Suprapubic skin (tissue), 3 donors: ENCODE results near the gene LRRTM4.

Source experiments
- CTCF ChIP-seq, 2 donors: fragments of 200-600 bp in 1 of 2; fragments of 450-650 bp in 1 of 2; sonication (generic) in 1 of 2; IDR thresholded peaks; one replicate each; pipeline ENCODE4 v1.5.1; 2016 to 2019; ENCODE audit warnings: antibody characterized with exemption in 2 of 2, mild to moderate bottlenecking in 1 of 2, moderate library complexity in 1 of 2
- POLR2A ChIP-seq, 2 donors: fragments of 450-650 bp; IDR thresholded peaks; one replicate each; pipeline ENCODE4 v1.6.1; 2017; ENCODE audit warnings: antibody characterized with exemption in 2 of 2, mild to moderate bottlenecking in 2 of 2, moderate library complexity in 2 of 2

- TF ChIP-seq CTCF (IDR thresholded peaks at IDR 0.05): no peak
- TF ChIP-seq POLR2A (IDR thresholded peaks at IDR 0.05): no peak
These were observed 524.9 kb downstream of the LRRTM4 start for GRCh38 chr2:76997296-76997695.
